Stimulated activated naive CD8-positive, alpha-beta T cell treated with anti-CD3 and anti-CD28 coated beads, Interleukin-15, Interleukin-2, amounts not matched to agents 100 U/mL and 50 U/mL, for 24 hours (primary cell): ENCODE data around the gene ST8SIA5.

Source experiments
- ATAC-seq: fragments of 150-1000 bp; cut with Tn5 transposase; one replicate; pipeline ENCODE4 v1.10.0; 2021
- DNase-seq: peaks from one replicate; pipeline ENCODE4 v3.0.0; 2021

The ST8SIA5 gene

DNA sequence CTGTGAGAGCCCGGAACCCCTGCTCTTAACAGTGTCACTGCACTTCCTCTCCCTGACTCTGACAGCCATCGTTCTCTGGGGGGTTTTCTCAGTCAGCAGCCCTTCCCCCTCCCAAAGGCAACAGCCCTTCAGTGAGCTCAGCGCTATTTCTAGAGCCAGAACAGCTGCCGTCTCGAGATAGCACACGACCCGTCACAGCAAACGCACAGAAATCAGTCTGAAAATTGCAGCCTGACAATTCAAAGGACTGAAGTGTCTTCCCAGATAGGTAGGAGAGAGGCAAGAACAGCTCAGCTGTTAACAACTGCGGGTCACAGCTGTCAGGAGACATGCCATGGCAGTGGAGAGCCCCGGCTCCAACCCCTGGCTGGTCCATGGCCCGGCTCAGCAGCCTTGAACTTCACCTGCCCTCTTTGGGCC, 45.4 kb downstream of the ST8SIA5 start:
- DNase-seq (no peak), ATAC-seq (no peak)

DNA sequence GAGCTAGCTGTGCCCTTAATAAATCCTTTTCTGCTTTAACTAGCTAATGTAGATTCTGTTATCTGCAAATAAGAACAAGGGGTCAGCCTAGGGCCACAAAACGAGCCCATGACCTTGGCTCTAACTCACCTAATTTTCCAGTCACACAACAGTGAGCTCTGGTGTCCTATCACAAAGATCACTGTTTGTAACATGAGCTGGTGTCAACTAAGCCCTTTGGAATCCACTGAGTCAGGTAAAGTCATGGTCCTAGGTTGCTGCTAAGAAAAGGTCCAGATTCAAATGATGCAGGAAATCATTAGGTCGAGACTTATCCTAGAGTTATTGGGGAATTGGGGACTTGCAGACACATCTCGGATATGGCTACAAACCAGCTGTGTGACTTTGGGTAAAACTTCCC, 49.9 kb downstream of the ST8SIA5 start:
- ATAC-seq = no peak
- DNase-seq = no peak

DNA sequence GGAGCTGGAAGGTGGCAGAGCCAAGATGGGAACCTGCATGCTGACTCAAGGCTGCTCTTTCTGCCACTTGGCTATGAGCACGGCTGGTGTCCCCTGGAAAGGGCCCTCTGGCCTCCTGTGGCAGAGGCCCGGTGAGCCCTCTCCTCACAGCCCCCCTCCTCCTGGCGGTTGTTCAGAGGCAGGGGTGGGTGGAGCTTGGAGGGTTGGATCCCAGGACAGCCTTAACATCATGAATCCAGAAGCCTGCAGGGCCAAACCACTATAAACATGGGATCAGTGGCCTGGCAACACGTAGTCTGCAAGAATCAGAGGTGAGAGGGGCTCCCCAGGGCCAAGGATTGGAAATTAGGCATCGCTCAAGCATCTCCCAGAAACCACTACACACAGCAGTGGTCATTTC, 51.3 kb downstream of the ST8SIA5 start:
- DNase-seq (no peak), ATAC-seq (no peak)

DNA sequence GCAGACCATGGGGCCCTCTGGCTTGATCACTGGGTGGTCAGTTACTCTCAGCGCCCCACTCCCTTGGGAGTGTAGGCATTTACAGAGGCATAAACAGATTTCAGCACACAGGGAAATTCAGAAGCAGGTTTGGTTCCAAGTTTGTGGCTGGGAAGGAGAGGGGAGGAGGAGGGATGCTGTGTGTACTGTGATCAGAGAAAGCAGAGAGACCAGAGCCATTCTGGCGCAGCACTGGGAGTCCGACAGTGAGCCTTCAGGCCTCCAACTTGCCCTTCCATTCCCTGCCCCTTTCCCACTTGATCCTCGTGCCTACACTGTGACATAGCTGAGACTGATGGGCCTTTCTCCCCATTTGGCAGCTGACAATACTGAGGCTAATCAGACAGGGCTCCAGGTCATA, 52.0 kb downstream of the ST8SIA5 start:
- no peak for ATAC-seq
- DNase-seq = no peak

DNA sequence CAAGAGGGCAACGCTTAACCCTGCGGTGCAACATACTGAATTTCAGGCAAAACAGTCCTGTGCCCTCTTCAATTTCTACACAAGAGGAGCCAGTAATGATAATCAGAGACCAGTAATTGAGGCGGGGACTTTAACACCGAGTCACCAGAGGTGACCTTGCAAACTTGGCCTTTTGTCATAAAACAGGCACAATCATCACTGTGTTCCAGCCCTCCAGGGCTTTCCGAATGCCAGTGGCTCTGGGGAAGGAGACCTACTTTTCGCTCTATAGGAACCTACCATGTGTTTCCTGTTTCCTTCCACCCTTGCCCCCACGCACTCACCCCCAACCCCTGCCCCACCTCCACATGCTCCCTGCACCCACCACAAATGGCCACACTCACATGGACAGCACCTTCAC, 52.7 kb downstream of the ST8SIA5 start:
- DNase-seq (no peak), ATAC-seq (no peak)

DNA sequence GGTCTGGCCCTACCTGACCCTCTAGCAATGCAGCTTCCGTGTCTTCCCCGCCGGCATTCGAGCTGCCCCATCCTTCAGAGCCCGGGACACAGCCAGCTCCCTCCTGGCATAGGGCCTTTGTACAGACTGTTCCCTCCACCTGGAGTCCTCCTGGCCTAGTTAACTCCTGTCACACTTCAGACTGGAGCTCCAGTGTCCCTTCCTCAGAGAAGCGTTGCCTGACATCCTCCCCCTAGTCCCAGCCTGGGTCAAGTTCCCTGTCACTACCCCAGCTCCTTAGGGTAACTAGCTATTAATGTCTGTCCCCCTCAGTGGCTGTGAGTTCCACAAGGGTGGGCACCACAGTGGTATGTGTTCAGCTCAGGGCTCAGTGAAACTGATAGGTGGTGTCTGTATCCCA, 54.4 kb downstream of the ST8SIA5 start:
- ATAC-seq = no peak
- DNase-seq = no peak

DNA sequence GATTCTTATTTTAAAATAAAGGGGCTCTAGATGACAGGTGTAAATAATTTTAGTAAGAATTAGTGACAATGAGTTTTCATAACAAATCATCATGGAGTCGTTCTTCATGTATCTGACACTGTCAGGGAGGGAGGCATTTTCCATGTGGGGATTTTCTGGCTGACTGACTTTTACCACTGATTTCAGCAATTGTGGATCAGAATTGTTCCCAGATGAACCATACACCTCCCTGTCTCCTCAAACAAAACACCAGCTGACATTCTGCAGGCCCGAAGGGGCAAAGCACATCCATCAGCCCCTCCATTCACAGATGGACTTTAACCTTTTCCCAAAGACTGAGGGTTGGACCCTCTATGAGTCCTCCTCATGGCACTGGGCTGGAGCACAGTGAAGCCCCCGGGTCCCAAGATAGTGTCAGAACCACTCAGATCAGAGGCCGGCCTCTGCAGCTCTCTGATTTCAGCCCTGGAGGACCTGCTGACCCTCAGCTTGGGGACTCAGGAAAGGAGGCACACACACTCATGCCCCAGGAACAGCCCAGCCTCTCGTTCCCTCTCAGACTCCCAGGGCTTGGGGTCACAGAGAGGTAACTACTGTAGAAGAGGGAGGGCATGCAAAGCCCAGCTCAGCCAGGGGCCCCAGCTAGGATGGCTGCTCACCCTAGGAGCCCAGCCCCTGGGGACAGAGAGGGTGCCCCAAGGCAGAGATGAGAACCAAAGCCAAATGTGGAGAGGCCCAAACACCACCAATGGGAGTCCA, 56.6 kb downstream of the ST8SIA5 start:
- ATAC-seq = no peak
- DNase-seq = no peak

DNA sequence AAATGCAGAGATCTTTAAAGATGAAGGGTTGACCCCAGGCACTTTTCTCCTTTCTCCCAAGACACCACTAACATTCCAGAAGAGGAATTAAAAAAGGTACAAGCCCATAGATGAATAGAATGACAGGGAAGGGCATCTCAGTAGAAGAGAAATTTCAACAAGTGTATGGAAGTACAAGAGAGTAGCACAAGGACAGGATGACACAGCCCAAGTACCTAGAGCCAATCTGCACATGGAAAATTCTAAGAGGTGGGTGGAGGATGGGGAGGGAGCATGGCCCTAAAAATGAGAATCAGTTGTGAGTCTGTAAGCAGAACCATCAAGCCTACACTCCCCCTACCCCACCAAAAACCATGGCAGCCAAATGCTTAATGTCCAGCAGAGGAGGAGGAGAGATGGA, 60.2 kb downstream of the ST8SIA5 start:
- no peak for ATAC-seq

DNA sequence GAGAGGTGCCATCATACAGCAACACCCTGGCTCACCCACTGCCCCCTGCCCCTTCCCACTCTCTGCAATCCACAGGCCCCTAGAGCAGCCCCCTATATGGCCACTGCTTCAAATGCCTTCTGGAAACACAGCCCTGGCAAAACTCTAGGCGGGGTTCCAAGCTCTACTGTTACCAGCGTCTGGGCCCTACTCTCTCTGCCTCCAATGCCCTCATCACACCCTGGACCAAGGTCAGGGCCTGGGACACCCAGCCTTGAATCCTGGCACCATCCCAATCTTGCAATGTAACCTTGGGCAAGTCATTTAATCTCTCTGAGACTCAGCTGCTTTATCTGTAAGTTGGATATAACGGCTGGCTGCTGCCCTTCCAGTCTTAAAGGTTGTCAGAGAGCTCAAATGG, 60.6 kb downstream of the ST8SIA5 start:
- ATAC-seq (no peak), DNase-seq (no peak)

More for the DNA sequence above, 60.2 kb downstream of the ST8SIA5 start:
- no peak for DNase-seq

DNA sequence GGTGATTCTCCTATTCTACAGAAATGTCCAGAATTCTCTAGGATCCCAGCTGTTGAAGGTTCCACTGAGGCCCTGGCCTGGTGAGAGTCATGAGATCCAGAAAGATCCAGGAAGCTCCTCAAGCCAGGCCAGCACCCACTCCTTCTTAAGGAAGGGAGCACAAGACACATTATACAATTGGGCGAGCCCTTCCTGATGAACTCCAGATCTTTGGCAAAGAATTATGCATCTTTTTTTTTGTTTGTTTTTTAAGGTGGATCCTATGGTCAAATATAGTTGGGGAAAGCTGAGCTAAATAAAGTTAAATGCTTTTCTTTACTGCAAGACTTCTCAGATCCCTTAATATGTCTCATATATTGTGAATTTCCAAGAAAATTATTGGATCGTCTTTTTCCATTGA, 62.9 kb downstream of the ST8SIA5 start:
- DNase-seq = no peak
- no peak for ATAC-seq

DNA sequence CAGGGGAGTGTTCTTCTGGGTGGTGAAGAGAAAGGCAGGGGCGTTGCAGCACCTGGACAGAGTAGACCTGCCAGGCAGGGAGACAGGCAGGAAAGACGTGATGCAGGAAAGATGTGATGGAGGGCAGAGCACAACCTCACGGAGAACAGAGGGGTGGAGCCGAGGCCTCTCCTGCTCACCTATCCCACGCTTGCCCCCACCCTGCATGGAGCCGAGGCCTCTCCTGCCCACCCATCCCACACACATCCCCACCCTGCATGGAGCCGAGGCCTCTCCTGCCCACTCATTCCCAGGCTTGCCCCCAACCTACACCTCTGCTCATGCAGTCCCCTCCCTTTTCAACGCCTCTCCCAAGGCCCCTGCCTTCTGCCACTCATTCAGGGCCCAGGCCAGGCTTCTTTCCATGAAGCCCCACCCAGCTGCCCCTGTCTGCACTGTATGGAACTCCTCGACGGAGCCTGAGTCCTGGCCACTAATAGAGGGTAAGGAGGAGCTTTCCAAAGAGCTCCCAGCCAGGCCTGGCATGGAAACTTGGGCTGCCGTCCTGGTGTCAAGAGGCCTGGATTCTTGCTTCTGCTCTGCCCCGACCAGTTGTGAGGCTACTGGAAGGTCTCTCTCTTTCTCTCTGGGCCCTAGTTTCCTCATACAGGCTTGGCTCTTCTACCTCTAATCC, 67.9 kb downstream of the ST8SIA5 start:
- DNase-seq (no peak), ATAC-seq (no peak)

DNA sequence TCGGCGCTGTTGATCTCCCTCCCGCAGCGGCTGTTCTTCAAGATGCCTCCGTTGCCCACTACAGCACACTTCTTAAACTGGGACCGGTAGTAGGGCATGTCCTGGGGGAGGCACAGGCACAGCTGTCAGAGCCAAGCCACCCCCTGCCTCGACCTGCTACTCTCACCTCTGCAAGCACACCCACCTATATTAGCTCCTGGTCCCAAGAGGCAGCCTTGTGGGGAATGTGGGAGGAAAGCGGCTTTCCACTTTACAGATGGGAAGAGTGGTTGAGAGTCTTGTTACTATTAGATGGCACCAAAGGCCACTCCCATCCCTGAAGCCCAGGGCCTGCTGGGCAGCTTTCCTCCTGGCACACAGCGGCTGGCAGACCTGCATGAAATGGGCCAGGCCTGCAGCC, 70.7 kb downstream of the ST8SIA5 start:
- DNase-seq = no peak
- no peak for ATAC-seq

DNA sequence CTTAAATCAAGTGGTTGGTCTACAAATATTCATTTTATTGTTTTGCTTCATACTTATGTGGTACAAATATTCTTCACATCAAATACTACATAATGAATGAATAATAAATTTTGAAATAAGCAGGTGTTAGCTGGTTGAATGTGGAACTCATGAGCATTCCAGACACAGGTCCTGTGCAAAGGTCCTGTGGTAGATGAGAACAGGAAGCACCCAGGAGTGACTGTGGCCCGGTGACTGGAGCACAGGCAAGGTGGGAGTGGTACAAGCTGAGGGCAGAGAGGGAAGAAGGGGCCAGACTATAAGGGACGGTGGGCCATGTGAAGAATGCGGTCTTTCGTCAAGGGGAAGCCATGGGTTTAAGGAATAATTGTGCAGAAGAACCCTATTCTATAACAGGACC, 73.6 kb downstream of the ST8SIA5 start:
- DNase-seq (no peak), ATAC-seq (no peak)

DNA sequence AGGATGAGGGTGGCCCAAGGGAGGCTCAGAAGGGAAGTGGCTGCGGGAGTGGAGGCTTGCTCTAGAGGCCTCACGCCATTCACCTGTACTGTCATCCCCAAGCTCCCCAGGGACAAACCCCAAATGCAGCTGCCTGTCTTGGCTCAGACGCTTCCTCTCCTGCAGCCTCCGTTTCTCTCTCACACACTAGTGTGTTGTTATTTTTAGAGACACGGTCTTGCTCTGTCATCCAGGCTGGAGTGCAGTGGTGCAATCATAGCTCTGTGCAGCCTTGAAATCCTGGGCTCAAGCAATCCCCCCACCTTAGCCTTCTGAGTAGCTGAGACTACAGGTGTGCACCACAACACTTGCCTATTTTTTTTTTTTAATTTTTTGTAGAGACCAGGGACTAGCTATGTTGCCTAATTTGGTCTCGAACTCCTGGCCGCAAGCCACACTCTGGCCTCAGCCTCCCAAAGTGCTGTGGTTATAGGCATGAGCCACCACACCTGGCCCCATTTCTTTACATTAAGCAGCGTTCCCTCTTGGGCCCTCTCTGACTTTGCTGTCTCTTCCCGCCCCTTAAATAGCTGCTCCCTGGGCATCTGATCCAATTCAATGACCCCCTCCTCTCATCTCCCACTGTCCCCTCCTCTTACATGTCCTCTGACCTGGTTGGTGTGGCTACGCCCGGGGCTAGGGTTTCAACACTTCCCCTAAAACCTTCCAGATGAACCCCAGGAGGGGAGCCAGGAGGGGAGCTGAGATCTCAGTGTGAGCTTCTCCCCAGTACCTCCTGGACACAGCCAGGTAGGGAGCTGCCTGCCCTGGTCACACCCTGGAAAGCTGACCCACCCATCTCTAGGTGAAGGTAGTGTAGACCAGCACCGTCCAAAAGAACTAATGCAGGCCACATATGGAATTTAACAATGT, 75.8 kb downstream of the ST8SIA5 start:
- ATAC-seq (no peak), DNase-seq (no peak)

DNA sequence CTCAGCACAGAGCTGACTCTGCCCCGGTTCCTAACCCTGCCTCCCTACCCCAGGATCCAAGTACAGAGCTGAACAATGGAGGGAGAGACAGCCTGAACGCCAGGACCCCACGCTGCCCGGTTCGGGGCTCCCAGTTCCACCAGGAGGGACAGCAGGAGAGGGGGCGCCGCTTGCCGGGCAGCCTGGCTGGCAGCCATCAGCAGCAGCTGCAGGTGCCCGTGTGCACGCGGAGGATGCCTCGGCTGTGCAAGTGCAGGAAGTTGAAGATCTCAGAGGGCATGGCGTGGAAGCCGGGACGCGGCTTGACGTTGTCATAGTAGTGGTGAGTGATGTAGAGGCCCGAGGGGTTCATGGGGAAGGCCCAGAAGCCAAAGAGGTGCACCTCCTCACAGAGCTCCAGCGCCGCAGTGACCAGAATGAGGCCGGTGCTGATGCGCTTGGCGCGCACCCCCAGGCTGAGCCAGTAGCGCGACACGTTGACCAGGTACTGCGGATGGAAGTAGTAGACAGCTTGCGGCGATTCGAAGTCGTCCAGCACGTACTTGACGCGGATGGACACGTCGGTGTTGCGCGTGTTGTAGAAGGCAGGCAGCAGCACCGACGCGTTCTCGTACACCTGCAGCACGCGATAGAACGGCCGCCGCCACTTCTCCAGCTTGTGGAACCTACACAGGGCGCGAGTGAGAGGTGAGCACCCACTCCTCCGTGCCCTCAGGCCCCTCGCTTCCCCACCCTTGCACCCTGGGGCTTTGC, 76.8 kb downstream of the ST8SIA5 start:
- ATAC-seq (no peak), DNase-seq (no peak)

DNA sequence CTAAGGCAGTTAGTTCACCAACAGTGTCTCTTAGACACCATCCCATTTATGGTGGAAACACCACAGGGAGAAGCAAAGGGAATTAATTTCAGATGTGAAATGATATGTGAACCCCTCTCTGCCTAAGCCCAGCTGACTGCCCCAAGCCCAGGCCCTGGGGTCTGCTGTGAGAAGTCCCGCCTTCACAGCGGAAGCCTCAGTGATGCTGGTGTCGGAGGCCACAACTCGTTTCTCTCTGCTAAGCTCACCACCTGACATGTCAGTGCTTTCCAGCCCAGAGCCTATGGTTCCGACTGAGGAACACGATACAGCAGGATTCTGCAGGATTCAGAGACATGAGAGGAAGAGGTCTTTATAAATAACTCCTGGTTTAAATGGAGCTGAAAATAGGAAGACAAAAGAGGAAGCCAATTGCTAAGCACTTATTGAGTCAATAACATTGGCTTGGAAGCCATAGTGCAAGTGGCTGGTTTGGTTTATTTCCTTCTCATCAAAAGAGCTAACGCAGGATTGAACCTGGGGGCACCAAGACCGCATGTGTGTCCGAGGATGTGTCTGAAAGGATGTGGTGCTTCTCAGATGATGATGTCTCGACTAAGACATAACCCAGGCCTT, 78.0 kb downstream of the ST8SIA5 start:
- ATAC-seq = no peak

DNA sequence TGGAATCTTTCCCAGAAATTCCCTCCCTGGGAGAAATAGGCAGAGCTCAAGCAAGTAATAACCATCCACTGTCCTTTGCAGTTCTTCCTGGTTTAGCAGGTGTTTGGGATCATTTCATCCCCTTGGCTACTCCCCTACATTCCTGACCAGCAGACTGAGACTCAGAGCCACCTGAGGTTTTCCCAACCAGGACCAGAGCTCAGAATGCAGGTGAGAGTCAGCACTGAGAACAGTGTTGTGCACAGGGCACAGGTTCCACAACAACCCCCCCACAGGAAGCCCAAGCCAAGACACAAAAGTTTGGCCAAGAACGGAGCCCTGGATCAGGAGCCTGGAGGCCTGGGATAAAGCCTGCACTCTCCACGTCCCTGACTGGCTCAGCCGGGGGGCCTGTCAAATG, 78.8 kb downstream of the ST8SIA5 start:
- DNase-seq (no peak), ATAC-seq (no peak)

More for the DNA sequence above, 78.0 kb downstream of the ST8SIA5 start:
- no peak for DNase-seq

DNA sequence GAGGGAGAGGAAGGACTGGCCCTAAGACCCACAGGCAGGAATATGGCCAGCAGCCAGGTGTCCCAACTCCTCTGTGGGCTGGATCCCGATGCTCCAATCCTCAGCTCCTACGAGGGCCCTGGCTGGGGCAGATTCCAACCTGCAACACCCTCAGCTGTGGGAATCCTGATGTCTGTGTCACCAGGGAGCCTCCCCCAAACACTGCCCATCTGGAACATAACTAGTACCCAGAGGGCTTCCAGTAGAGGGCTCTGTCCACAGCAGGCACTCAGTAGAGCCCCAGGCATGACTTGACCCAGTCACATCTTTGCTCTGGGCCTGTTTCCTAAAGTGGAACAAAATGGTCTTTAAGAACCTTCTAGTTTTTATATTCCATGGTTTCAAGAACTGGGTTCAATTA, 79.2 kb downstream of the ST8SIA5 start:
- DNase-seq (no peak), ATAC-seq (no peak)

DNA sequence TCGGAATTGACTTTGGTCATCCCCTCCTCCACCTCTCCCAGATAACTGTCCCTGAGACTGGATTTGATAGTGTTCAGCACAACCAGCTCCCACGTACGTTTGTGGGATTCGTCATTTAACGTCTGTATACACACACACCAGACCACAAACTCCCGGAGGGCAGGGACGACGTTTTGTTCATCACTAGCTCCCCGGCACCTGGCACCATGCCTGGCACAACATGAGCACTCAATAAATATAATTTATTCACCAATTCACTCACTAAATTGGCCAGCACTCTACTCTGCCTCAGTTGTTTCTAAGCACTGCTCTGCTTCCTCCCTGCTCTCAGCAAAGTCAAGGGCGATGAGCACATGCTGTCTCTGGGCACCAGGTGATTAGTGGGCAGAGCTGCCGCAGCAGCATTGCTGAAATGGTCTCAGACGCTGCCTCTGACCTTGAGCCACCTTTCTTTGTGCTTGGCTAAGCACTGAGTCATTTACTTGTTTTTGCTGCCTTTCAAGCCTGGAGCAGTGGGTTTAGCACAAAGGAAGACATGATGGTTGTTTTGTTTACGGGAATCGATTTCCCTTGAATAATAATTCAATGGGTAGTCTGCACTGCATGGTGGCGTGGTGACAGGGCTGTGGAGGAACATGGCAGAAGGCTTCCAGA, 80.5 kb downstream of the ST8SIA5 start:
- ATAC-seq = no peak
- no peak for DNase-seq

DNA sequence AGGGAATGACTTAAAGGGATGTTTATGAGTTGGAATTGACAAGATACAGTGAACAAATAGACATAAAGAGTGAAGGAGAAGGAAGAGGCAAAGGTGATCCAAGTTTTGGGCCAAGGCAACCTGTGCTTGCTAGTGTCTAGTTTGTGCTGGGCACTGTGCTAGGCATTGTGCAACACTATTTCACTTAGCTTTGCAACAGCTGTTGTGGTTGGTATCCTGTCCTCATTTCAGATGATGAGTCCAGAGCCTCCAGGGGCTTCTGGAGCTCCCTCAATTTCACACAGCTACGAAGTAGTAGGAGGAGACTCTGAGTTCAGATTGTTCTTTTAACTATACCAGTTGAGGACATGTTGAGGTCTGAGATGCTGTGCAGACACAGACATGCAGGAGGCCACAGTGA, 81.7 kb downstream of the ST8SIA5 start:
- no peak for DNase-seq
- ATAC-seq = no peak
